ENCODE measurements around the gene GFOD1.

GRCh38 chr6:13328875-13329183 is 158.6 kb downstream of the GFOD1 start:
- TF ChIP-seq CTCF (conservative IDR thresholded peaks at IDR 0.05; ENCODE audit: low read length) (no peak), EZH2phosphoT487 (IDR thresholded peaks at IDR 0.05; ENCODE audit: borderline replicate concordance, low read depth, low read length) (no peak)

Data from OCI-LY7 (cell line).